Naive thymus-derived CD4-positive, alpha-beta T cell (primary cell): ENCODE results near the gene P4HA2. TPM values are rescaled to one million over a fixed set of nuclear protein-coding genes. Genes with fewer than 3 reads are reported as not detected.

Experiments used
- ATAC-seq: fragments of 150-1000 bp; cut with Tn5 transposase; 2 replicates; pipeline ENCODE4 v1.10.0; 2021; ENCODE audit warnings: mild to moderate bottlenecking, moderate library complexity
- CTCF ChIA-PET: fragments of 350-600 bp; sonication (Branson Sonifier 250); formaldehyde crosslinking; loops from one replicate; lab custom pipeline; 2021; ENCODE audit warnings: antibody characterized with exemption; lab: Charles Lee
- POLR2A ChIA-PET: fragments of 350-600 bp; sonication (Branson Sonifier 250); formaldehyde crosslinking; loops from one replicate; lab custom pipeline; 2021; ENCODE audit warnings: antibody characterized with exemption, inconsistent platforms; lab: Charles Lee
- DNase-seq, 9 donors: peaks; one replicate each; pipeline versions ENCODE4 v3.0.0 to v3.0.0-alpha.2; 2020 to 2022; ENCODE audit warnings: mixed read lengths in 1 of 9
- H3K27ac ChIP-seq: one replicate; pipeline ENCODE4 v1.7.0; 2013; ENCODE audit warnings: mild to moderate bottlenecking, low read depth, low read length, moderate library complexity
- H3K27me3 ChIP-seq, 2 donors: one replicate each; pipeline ENCODE4 v1.7.0; 2013; ENCODE audit warnings: low read length in 2 of 2, mild to moderate bottlenecking in 2 of 2, moderate library complexity in 2 of 2; ENCODE audit not compliant: control insufficient read depth in 2 of 2, insufficient read depth in 2 of 2
- H3K36me3 ChIP-seq, 3 experiments: 1 replicate in 2 of 3; 2 replicates in 1 of 3; pipeline ENCODE4 v1.7.0; 2013; ENCODE audit warnings: low read length in 3 of 3, mild to moderate bottlenecking in 3 of 3, moderate library complexity in 1 of 3; ENCODE audit not compliant: insufficient read depth in 3 of 3, control insufficient read depth in 2 of 3
- H3K4me1 ChIP-seq, 2 donors: one replicate each; pipeline ENCODE4 v1.7.0; 2013; ENCODE audit warnings: low read length in 2 of 2, mild to moderate bottlenecking in 2 of 2, moderate library complexity in 1 of 2; ENCODE audit not compliant: control insufficient read depth in 2 of 2, insufficient read depth in 2 of 2
- H3K4me3 ChIP-seq: 2 replicates; pipeline ENCODE4 v1.7.0; 2013; ENCODE audit warnings: mild to moderate bottlenecking, low read length
- H3K9me3 ChIP-seq, 3 experiments: 1 replicate in 2 of 3; 2 replicates in 1 of 3; pipeline ENCODE4 v1.7.0; 2013; ENCODE audit warnings: low read length in 3 of 3; ENCODE audit not compliant: control insufficient read depth in 2 of 3
- H3K27ac Mint-ChIP-seq, 9 donors: one replicate each; pipeline ENCODE4 v1.8.0; 2020 to 2022; ENCODE audit warnings: mixed read lengths in 9 of 9, mild to moderate bottlenecking in 8 of 9, moderate library complexity in 5 of 9, inconsistent platforms in 2 of 9
- H3K27me3 Mint-ChIP-seq, 5 donors: one replicate each; pipeline ENCODE4 v1.8.0; 2021 to 2022; ENCODE audit warnings: mixed read lengths in 5 of 5, mild to moderate bottlenecking in 1 of 5
- H3K36me3 Mint-ChIP-seq, 5 donors: one replicate each; pipeline ENCODE4 v1.8.0; 2020 to 2022; ENCODE audit warnings: mixed read lengths in 5 of 5, mild to moderate bottlenecking in 3 of 5, inconsistent platforms in 1 of 5
- H3K4me1 Mint-ChIP-seq, 7 donors: one replicate each; pipeline ENCODE4 v1.8.0; 2020 to 2022; ENCODE audit warnings: mixed read lengths in 7 of 7, mild to moderate bottlenecking in 3 of 7, inconsistent platforms in 1 of 7
- H3K4me3 Mint-ChIP-seq, 10 donors: one replicate each; pipeline ENCODE4 v1.8.0; 2020 to 2022; ENCODE audit warnings: mild to moderate bottlenecking in 10 of 10, mixed read lengths in 10 of 10, moderate library complexity in 6 of 10, inconsistent platforms in 2 of 10
- H3K9me3 Mint-ChIP-seq, 11 donors: one replicate each; pipeline ENCODE4 v1.8.0; 2020 to 2022; ENCODE audit warnings: mixed read lengths in 11 of 11, mild to moderate bottlenecking in 4 of 11, inconsistent platforms in 1 of 11, moderate library complexity in 1 of 11
- intact Hi-C, 2 donors: fragments of 100-400 bp; cut with micrococcal nuclease; formaldehyde crosslinking; loops; one replicate each; pipeline ENCODE4 v1.15.1; 2023
- polyA plus RNA-seq, 2 donors: library from polyadenylated mRNA; unstranded; fragments of 300-500 nt; fragmentation: Illumina TruSeq; gene quantifications; one replicate each; pipeline ENCODE4 v1.2.3, GENCODE V29; 2021
- total RNA-seq, 6 experiments: library from RNA in 5 of 6; stranded (reverse) in 5 of 6; gene quantifications; 1 replicate in 5 of 6; 2 replicates in 1 of 6; pipeline ENCODE4 v1.2.3 and lab custom pipeline; 2021 to 2026

The P4HA2 gene
- total and polyA plus RNA-seq, 7 experiments from 2014 or later, result 0.30 to 23.9 (median 0.99) TPM; not detected in 3

DNA sequence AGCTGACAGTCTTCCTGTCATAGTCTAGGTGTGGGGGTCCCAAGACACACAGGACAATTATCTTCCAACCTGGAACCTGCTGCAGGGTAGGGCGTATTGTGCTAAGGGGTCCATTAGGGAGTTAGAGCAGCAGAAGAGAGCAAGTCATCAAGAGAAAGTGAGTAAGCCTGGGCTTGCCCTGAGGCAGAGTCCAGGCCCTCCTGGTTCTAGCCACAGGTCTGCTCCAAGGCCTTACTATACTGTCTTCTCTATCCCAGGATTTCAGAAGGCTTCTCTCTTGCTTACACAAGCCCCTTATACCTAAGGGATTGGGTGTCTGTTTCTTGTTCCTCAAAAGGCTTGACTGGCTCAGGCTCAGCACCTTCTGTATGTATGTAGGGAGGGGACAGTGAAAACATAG lies 7.7 kb downstream of the P4HA2 start:
- no peaks in the 10 kb centered on the region for H3K4me1 ChIP-seq
- Mint-ChIP-seq H3K9me3 (no peaks in the 10 kb centered on the region), H3K27me3 (peaks cover 0 to 11% (median 0%) of the 10 kb centered on the region in 5 donors), H3K36me3 (peaks cover 0 to 8% (median 0%) of the 10 kb centered on the region in 5 donors), H3K4me1 (peaks cover 0 to 12% (median 0%) of the 10 kb centered on the region in 7 donors), H3K4me3 (no peak overlapping the region), H3K27ac (no peak overlapping the region)
- no peaks in the 10 kb centered on the region for H3K36me3 ChIP-seq
- H3K27ac ChIP-seq, result no peak overlapping the region
- POLR2A ChIA-PET, result no interaction called here
- H3K4me3 ChIP-seq, result no peak overlapping the region
- DNase-seq, result no peak
- intact Hi-C loops, result no loop called here
- CTCF ChIA-PET, result no interaction called here
- H3K27me3 ChIP-seq, result no peaks in the 10 kb centered on the region
- no peaks in the 10 kb centered on the region for H3K9me3 ChIP-seq
- no peak for ATAC-seq

GRCh38 chr5:132219289-132219970 lies 8.2 kb downstream of the P4HA2 start:
- Histone ChIP-seq H3K4me3 (no peak overlapping the region), H3K36me3 (no peaks in the 10 kb centered on the region), H3K4me1 (no peaks in the 10 kb centered on the region), H3K9me3 (no peaks in the 10 kb centered on the region), H3K27ac (no peak overlapping the region), H3K27me3 (no peaks in the 10 kb centered on the region)
- Mint-ChIP-seq H3K4me1 (peaks cover 0 to 8% (median 0%) of the 10 kb centered on the region in 7 donors), H3K27me3 (peaks cover 0 to 8% (median 0%) of the 10 kb centered on the region in 5 donors), H3K27ac (no peak overlapping the region), H3K9me3 (no peaks in the 10 kb centered on the region), H3K4me3 (no peak overlapping the region), H3K36me3 (peaks cover 0 to 9% (median 0%) of the 10 kb centered on the region in 5 donors)
- POLR2A ChIA-PET, result no interaction called here
- intact Hi-C loops, result no loop called here
- CTCF ChIA-PET, result interaction anchor here (0.7 kb wide), 1 partner anchor 13 kb away, joined by 3 read pairs; no protein-coding TSS in a partner anchor
- ATAC-seq (no peak), DNase-seq (no peak)

- no peaks in the 10 kb centered on the region for H3K9me3 Mint-ChIP-seq
- intact Hi-C loops, result no loop called here
- ATAC-seq (no peak), DNase-seq (no peak)
- peaks cover 0 to 3% (median 0%) of the 10 kb centered on the region in 5 donors for H3K27me3 Mint-ChIP-seq
- POLR2A ChIA-PET, result no interaction called here
- CTCF ChIA-PET, result interaction anchor here (1.1 kb wide), 1 partner anchor 20 kb away, joined by 3 read pairs; no protein-coding TSS in a partner anchor
- no peaks in the 10 kb centered on the region for H3K9me3 ChIP-seq
- H3K36me3 Mint-ChIP-seq, result peaks cover 0 to 9% (median 0%) of the 10 kb centered on the region in 5 donors
- H3K27me3 ChIP-seq, result no peaks in the 10 kb centered on the region
- H3K36me3 ChIP-seq, result no peaks in the 10 kb centered on the region
- peaks cover 0 to 5% (median 0%) of the 10 kb centered on the region in 7 donors for H3K4me1 Mint-ChIP-seq
- no peaks in the 10 kb centered on the region for H3K4me1 ChIP-seq
- no peak overlapping the region for H3K4me3 Mint-ChIP-seq
- H3K27ac ChIP-seq, result no peak overlapping the region
- no peak overlapping the region for H3K4me3 ChIP-seq
- H3K27ac Mint-ChIP-seq, result no peak overlapping the region
Observed at GRCh38 chr5:132218321-132218720, 9.3 kb downstream of the P4HA2 start.

GRCh38 chr5:132215329-132215728 lies 12.3 kb downstream of the P4HA2 start:
- H3K4me1 Mint-ChIP-seq, result no peaks in the 10 kb centered on the region
- DNase-seq (no peak), ATAC-seq (no peak)
- intact Hi-C loops, result no loop called here
- H3K27ac Mint-ChIP-seq, result no peak overlapping the region
- H3K4me3 ChIP-seq, result no peak overlapping the region
- no peak overlapping the region for H3K4me3 Mint-ChIP-seq
- no peaks in the 10 kb centered on the region for H3K36me3 ChIP-seq
- no peaks in the 10 kb centered on the region for H3K27me3 Mint-ChIP-seq
- no peaks in the 10 kb centered on the region for H3K9me3 ChIP-seq
- H3K9me3 Mint-ChIP-seq, result no peaks in the 10 kb centered on the region
- H3K4me1 ChIP-seq, result no peaks in the 10 kb centered on the region
- H3K36me3 Mint-ChIP-seq, result peaks cover 0 to 4% (median 0%) of the 10 kb centered on the region in 5 donors
- ChIA-PET POLR2A (no interaction called here), CTCF (no interaction called here)
- H3K27me3 ChIP-seq, result no peaks in the 10 kb centered on the region
- no peak overlapping the region for H3K27ac ChIP-seq

GRCh38 chr5:132214491-132214890 lies 13.2 kb downstream of the P4HA2 start:
- Mint-ChIP-seq H3K36me3 (peaks cover 0 to 4% (median 0%) of the 10 kb centered on the region in 5 donors), H3K4me3 (no peak overlapping the region), H3K27me3 (no peaks in the 10 kb centered on the region), H3K27ac (no peak overlapping the region), H3K9me3 (no peaks in the 10 kb centered on the region), H3K4me1 (no peaks in the 10 kb centered on the region)
- H3K27me3 ChIP-seq, result no peaks in the 10 kb centered on the region
- no peak overlapping the region for H3K27ac ChIP-seq
- POLR2A ChIA-PET, result no interaction called here
- CTCF ChIA-PET, result no interaction called here
- no peaks in the 10 kb centered on the region for H3K36me3 ChIP-seq
- no peak for ATAC-seq
- intact Hi-C loops, result no loop called here
- no peaks in the 10 kb centered on the region for H3K9me3 ChIP-seq
- no peaks in the 10 kb centered on the region for H3K4me1 ChIP-seq
- DNase-seq, result no peak
- no peak overlapping the region for H3K4me3 ChIP-seq

DNA sequence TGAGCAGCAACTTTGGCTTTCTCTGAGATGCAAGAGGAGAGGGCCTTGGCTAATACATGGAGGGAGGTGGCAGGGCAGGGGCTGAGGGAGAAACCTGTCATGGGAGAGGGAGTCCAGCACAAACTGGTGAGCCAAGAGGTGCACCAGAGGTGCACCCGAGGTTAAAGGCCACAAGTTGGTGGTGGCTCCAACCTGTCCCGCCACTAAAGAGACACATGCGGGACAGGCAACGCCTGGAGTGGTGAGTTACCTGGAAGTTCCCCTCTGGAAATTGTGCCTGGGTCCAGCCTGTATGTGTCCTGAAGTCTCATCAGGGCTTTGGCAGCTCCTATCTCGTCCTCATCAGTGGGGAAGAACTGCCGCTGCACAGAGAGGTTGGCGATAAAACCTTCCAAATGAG lies 14.0 kb downstream of the P4HA2 start:
- peaks cover 0 to 10% (median 0%) of the 10 kb centered on the region in 5 donors for H3K36me3 Mint-ChIP-seq
- no peaks in the 10 kb centered on the region for H3K9me3 Mint-ChIP-seq
- ATAC-seq, result no peak
- Histone ChIP-seq H3K4me1 (no peaks in the 10 kb centered on the region), H3K27ac (no peak overlapping the region), H3K27me3 (no peaks in the 10 kb centered on the region), H3K9me3 (no peaks in the 10 kb centered on the region), H3K36me3 (no peaks in the 10 kb centered on the region), H3K4me3 (no peak overlapping the region)
- CTCF ChIA-PET, result no interaction called here
- intact Hi-C loops, result no loop called here
- no peak overlapping the region for H3K4me3 Mint-ChIP-seq
- peaks cover 0 to 1% (median 0%) of the 10 kb centered on the region in 7 donors for H3K4me1 Mint-ChIP-seq
- DNase-seq, result no peak
- no peaks in the 10 kb centered on the region for H3K27me3 Mint-ChIP-seq
- POLR2A ChIA-PET, result no interaction called here
- no peak overlapping the region for H3K27ac Mint-ChIP-seq

DNA sequence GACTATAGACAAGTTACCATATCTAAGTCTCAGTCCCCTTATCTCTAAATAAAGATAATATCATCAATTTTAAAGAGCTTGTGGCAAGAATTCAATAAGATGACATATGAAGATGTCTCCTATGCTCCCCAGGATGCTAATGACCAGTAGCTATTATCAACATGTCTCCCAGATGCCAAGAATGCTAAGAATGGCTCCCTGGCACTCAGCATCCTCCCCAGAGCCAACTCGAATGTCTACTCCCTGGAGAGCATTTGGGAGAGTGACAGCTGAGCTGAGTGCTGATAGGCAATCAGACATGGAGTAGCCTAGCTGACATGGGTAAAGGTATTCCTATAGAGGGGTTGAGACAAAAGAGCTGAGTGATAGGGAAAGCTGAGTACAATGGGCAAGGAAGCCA lies 15.9 kb downstream of the P4HA2 start:
- no peaks in the 10 kb centered on the region for H3K9me3 ChIP-seq
- Mint-ChIP-seq H3K27me3 (no peaks in the 10 kb centered on the region), H3K9me3 (no peaks in the 10 kb centered on the region), H3K4me1 (peaks cover 0 to 2% (median 0%) of the 10 kb centered on the region in 7 donors), H3K27ac (no peak overlapping the region), H3K4me3 (no peak overlapping the region), H3K36me3 (peaks cover 0 to 15% (median 0%) of the 10 kb centered on the region in 5 donors)
- no peak overlapping the region for H3K4me3 ChIP-seq
- no peak for DNase-seq
- ChIA-PET POLR2A (no interaction called here), CTCF (interaction anchor here (0.6 to 1.3 kb wide), 2 partner anchors 27 to 148 kb away, joined by 3 read pairs; no protein-coding TSS in a partner anchor)
- no peaks in the 10 kb centered on the region for H3K36me3 ChIP-seq
- no peaks in the 10 kb centered on the region for H3K27me3 ChIP-seq
- no peaks in the 10 kb centered on the region for H3K4me1 ChIP-seq
- no peak overlapping the region for H3K27ac ChIP-seq
- intact Hi-C loops, result no loop called here
- no peak for ATAC-seq
